Myocyte (in vitro differentiated cells): Measurements from ENCODE around the gene ZNF648. TPM values are rescaled to one million over a fixed set of nuclear protein-coding genes. Genes with fewer than 3 reads are reported as not detected.
"Not testable (repeated sequence)": the region's sequence is repeated elsewhere in the genome, so short reads cannot be mapped to it uniquely, and the experiment has no call there.

Source experiments
- DNase-seq: peaks from one replicate; pipeline ENCODE4 v3.0.0-alpha.2; 2012; ENCODE audit warnings: low read depth
- total RNA-seq: library from RNA; depleted of rRNA; stranded (reverse); fragments of >200 nt; gene quantifications from 2 replicates; pipeline ENCODE4 v1.2.3, GENCODE V29; 2014

Gene ZNF648
- total RNA-seq, 1 donor from 2014 or later, result not detected

DNA sequence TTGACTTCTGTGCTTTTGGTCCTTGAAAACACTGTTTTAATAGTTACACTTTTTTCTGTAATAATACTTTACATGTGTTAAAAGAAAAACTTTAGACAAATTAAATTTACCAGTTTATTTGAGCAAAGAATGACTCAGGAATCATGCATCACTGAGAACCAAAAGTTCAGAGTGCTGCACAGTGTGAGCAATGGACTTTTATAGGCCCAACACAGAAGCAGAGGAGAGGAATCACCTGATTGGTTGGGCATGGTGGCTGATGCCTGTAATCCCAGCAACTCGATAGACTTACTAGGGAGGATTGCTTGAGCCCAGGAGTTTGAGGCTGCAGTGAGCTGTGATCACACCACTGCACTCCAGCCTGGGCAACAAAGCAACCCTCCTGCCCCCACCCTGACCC is 29.3 kb downstream of the ZNF648 start:
- no peak for DNase-seq

DNA sequence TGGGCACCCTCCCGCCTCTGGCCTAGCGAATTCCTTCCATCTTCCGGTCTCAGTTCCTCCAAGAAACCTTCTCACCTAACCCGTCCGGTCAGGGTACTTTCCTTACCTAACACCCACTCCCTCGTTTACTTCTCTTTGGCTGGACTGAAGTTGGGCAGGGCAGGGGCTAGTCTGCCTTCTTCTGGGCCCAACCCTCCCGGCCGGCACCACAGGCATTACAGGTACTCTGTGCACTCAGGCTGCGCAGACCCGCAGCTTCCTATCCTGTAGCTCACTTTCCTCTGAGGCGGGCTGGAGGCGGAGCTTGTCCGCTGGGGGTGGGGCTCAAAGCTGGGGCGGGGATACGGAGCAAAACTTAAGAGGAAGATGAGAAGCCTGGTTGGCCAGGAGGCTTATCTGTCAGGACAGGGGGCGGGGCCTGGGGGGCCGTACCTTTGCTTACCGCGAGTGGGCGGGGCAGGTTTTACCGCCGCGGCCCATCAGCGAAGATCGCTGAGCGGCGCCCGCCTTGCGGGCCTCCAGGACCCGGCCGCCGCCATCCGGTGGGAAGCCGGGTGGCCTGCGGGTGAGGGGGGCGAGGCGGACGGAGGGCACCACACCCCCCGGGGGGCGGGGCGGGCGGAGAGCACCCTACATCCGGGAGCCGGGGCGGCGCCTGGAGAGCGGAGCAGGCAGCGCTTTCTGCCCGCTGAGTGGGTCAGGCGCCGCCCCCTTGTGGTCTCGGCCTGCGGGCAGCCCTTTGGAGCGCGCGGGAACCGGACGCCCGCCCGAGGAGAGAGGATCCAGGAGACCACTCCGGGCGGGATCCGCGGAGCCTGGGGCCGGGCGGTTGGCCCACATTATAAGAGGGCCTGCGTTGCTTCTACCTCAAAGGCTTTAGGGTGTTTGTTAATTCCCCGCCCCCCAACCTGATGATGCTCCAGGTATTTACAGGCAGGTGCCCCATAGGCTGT is 31.9 kb downstream of the ZNF648 start:
- peak; percentile 38 for DNase-seq

GRCh38 chr1:182029002-182029378 is 32.5 kb downstream of the ZNF648 start:
- DNase-seq, result no peak

DNA sequence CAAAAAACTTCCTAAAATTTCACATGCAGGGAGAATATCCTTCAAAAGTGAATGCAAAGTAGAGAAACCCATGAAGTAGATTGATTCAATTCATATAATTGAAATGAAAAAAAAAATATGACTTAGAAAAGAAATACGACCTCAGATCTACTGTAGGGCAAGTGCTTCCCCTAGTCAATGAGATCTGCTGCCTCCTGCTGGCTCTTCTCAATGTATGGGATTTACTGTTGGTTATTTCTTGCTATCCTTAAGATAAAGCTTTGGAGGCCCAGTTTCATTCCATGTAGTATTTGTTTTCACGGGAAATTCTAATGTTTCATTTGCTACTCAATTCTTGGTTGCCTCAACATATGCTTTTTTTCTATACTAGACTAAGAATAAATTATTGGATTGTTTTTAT is 46.2 kb downstream of the ZNF648 start:
- no peak for DNase-seq

GRCh38 chr1:182010800-182011370 is 50.6 kb downstream of the ZNF648 start:
- DNase-seq, result not testable (repeated sequence)

DNA sequence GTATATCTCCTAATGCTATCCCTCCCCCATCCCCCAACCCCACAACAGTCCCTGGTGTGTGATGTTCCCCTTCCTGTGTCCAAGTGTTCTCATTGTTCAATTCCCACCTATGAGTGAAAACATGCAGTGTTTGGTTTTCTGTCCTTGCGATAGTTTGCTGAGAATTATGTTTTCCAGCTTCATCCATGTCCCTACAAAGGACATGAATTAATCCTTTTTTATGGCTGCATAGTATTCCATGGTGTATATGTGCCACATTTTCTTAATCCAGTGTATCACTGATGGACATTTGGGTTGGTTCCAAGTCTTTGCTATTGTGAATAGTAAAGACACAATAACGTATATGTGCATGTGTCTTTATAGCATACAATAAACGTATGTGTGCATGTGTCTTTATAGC is 56.1 kb downstream of the ZNF648 start:
- not testable (repeated sequence) for DNase-seq

- DNase-seq, result no peak
Measured at GRCh38 chr1:182004601-182005000, 56.9 kb downstream of the ZNF648 start.
